ENCODE data around the gene SLC16A10. TPM values are rescaled to one million over a fixed set of nuclear protein-coding genes. Genes with fewer than 3 reads are reported as not detected.

Gene SLC16A10
- total RNA-seq, 2 experiments from 2014 or later = 13.4 to 13.8 TPM

DNA sequence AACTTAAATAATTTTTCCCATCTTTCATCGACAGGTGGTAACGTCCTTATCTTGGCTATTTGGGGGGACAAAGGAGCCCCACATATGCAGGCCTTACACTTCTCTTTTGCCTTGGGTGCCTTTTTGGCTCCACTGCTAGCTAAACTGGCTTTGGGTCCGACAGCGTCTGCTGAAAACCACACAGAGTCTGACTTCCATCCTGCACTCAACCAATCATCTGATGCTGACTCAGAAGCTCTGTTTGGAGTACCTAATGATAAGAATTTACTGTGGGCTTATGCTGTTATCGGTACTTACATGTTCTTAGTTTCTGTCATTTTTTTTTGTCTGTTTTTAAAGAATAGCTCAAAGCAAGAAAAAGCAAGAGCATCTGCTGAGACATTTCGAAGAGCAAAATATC lies 178.5 kb downstream of the SLC16A10 start:
- Histone ChIP-seq H3K4me1 (ENCODE audit: insufficient read depth, low read length) (peaks cover 8% of the 10 kb centered on the region), H3K27ac (ENCODE audit: low read depth in 1 of 2, low read length in 2 of 2) (no peak overlapping the region), H3K36me3 (ENCODE audit: insufficient read depth, low read length) (peaks cover 54% of the 10 kb centered on the region), H3K27me3 (ENCODE audit: control insufficient read depth in 1 of 2, insufficient read depth in 2 of 2, low read length in 2 of 2) (no peaks in the 10 kb centered on the region), H3K4me3 (ENCODE audit: low read length) (no peak overlapping the region), H3K9me3 (ENCODE audit: control insufficient read depth in 1 of 2, insufficient read depth in 1 of 2, low read length in 2 of 2) (peaks cover 0 to 6% of the 10 kb centered on the region in 2 experiments)
- peaks cover 75% of the 10 kb centered on the region for H3K36me3 Mint-ChIP-seq (ENCODE audit: low read depth)
- TF ChIP-seq CTCF (IDR thresholded peaks at IDR 0.05) = no peak
- H3K9me3 Mint-ChIP-seq = no peaks in the 10 kb centered on the region
- H3K4me3 Mint-ChIP-seq = no peak overlapping the region
- no peak overlapping the region for H3K27ac Mint-ChIP-seq
- ChIA-PET CTCF (no interaction called here), POLR2A (no interaction called here)
- peaks cover 42% of the 10 kb centered on the region for H3K4me1 Mint-ChIP-seq (ENCODE audit: low read depth)
- H3K27me3 Mint-ChIP-seq = no peaks in the 10 kb centered on the region
- no peak for ATAC-seq (ENCODE audit: poor library complexity)
- DNase-seq = no peak
- intact Hi-C loops (cut with DNase I, micrococcal nuclease) = no loop called here

DNA sequence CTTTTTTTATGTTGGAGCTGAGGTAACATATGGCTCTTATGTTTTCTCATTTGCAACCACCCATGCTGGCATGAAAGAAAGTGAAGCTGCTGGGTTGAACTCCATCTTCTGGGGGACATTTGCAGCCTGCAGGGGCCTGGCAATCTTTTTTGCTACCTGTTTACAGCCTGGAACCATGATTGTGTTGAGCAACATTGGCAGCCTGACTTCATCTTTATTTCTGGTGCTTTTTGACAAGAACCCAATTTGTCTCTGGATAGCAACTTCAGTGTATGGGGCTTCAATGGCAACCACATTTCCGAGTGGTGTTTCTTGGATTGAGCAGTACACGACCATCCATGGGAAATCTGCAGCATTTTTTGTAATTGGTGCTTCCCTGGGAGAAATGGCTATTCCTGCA lies 179.0 kb downstream of the SLC16A10 start:
- H3K36me3 ChIP-seq (ENCODE audit: insufficient read depth, low read length) = peaks cover 54% of the 10 kb centered on the region
- POLR2A ChIA-PET = no interaction called here
- no peaks in the 10 kb centered on the region for H3K27me3 ChIP-seq (ENCODE audit: control insufficient read depth in 1 of 2, insufficient read depth in 2 of 2, low read length in 2 of 2)
- peaks cover 6% of the 10 kb centered on the region for H3K4me1 ChIP-seq (ENCODE audit: insufficient read depth, low read length)
- no peak overlapping the region for H3K27ac ChIP-seq (ENCODE audit: low read depth in 1 of 2, low read length in 2 of 2)
- DNase-seq = no peak
- Mint-ChIP-seq H3K4me3 (no peak overlapping the region), H3K27ac (no peak overlapping the region), H3K36me3 (ENCODE audit: low read depth) (peaks cover 75% of the 10 kb centered on the region), H3K9me3 (no peaks in the 10 kb centered on the region), H3K4me1 (ENCODE audit: low read depth) (peaks cover 37% of the 10 kb centered on the region), H3K27me3 (no peaks in the 10 kb centered on the region)
- H3K9me3 ChIP-seq (ENCODE audit: control insufficient read depth in 1 of 2, insufficient read depth in 1 of 2, low read length in 2 of 2) = peaks cover 0 to 8% of the 10 kb centered on the region in 2 experiments
- no peak overlapping the region for H3K4me3 ChIP-seq (ENCODE audit: low read length)
- no peak for TF ChIP-seq CTCF (IDR thresholded peaks at IDR 0.05)
- ATAC-seq (ENCODE audit: poor library complexity) = no peak
- intact Hi-C loops (cut with DNase I, micrococcal nuclease) = no loop called here
- CTCF ChIA-PET = no interaction called here

- DNase-seq = no peak
- Mint-ChIP-seq H3K36me3 (ENCODE audit: low read depth) (peaks cover 77% of the 10 kb centered on the region), H3K4me1 (ENCODE audit: low read depth) (peaks cover 31% of the 10 kb centered on the region), H3K9me3 (no peaks in the 10 kb centered on the region), H3K4me3 (no peak overlapping the region), H3K27ac (no peak overlapping the region), H3K27me3 (no peaks in the 10 kb centered on the region)
- Histone ChIP-seq H3K4me3 (ENCODE audit: low read length) (no peak overlapping the region), H3K27me3 (ENCODE audit: control insufficient read depth in 1 of 2, insufficient read depth in 2 of 2, low read length in 2 of 2) (no peaks in the 10 kb centered on the region), H3K9me3 (ENCODE audit: control insufficient read depth in 1 of 2, insufficient read depth in 1 of 2, low read length in 2 of 2) (peaks cover 0 to 9% of the 10 kb centered on the region in 2 experiments), H3K4me1 (ENCODE audit: insufficient read depth, low read length) (peaks cover 3% of the 10 kb centered on the region), H3K36me3 (ENCODE audit: insufficient read depth, low read length) (peaks cover 48% of the 10 kb centered on the region), H3K27ac (ENCODE audit: low read depth in 1 of 2, low read length in 2 of 2) (no peak overlapping the region)
- POLR2A ChIA-PET = no interaction called here
- ATAC-seq (ENCODE audit: poor library complexity) = no peak
- CTCF ChIA-PET = interaction anchor here (1.2 kb wide), 1 partner anchor 8 kb away, joined by 4 read pairs; a partner anchor contains a TSS
- TF ChIP-seq CTCF (IDR thresholded peaks at IDR 0.05) = no peak
- intact Hi-C loops (cut with DNase I, micrococcal nuclease) = no loop called here
Observed at GRCh38 chr6:111267764-111268333, 180.5 kb downstream of the SLC16A10 start.
